A549 (cell line): ENCODE results near the gene CELF2.

Source experiments
- CTCF ChIP-seq: fragments of >200 bp; sonication (Bioruptor Twin); formaldehyde crosslinking; IDR thresholded peaks from 3 replicates; pipeline ENCODE4 v1.5.1; 2016
- HDAC2 ChIP-seq: fragments of 200-600 bp; sonication (generic); IDR thresholded peaks from 2 replicates; pipeline ENCODE4 v1.6.1; 2016
- MYC ChIP-seq: IDR thresholded peaks from 2 replicates; pipeline ENCODE4 v1.6.1; 2012; ENCODE audit warnings: mild to moderate bottlenecking, inconsistent platforms, low read length, improper control_type of control experiment, borderline replicate concordance
- POLR2A ChIP-seq: IDR thresholded peaks from 2 replicates; pipeline ENCODE4 v1.6.1; 2012; ENCODE audit warnings: mild to moderate bottlenecking, low read length
- SREBF2 ChIP-seq: fragments of 450-650 bp; IDR thresholded peaks from 2 replicates; pipeline ENCODE4 v1.6.1; 2014; ENCODE audit warnings: mild to moderate bottlenecking, moderate library complexity

- TF ChIP-seq POLR2A (no peak), CTCF (no peak), HDAC2 (no peak), MYC (no peak), SREBF2 (no peak)
Measured at GRCh38 chr10:11354823-11355222, 337.2 kb downstream of the CELF2 start.
